IMR-90 (cell line): Measurements from ENCODE around the gene AFDN. TPM values are rescaled to one million over a fixed set of nuclear protein-coding genes. Genes with fewer than 3 reads are reported as not detected.

Experiments
- ATAC-seq: fragments of 200-7000 bp; cut with Tn5 transposase; 2 replicates; pipeline ENCODE4 v1.9.1; 2020; ENCODE audit warnings: low read depth, mild to moderate bottlenecking, moderate library complexity
- BruUV-seq: library from RNA; stranded (reverse); fragments of 400-500 nt; replicated peaks from 2 replicates; lab custom pipeline; 2021; lab: Mats Ljungman, UMichigan
- CTCF ChIA-PET: fragments of 300-600 bp; formaldehyde crosslinking; extraction: SDS; loops from one replicate; lab custom pipeline; 2021; ENCODE audit warnings: antibody characterized with exemption; lab: Yijun Ruan, JAX
- POLR2A ChIA-PET: fragments of 300-600 bp; sonication (Branson Sonifier 250); formaldehyde crosslinking; loops from one replicate; lab custom pipeline; 2022; ENCODE audit warnings: antibody characterized with exemption; ENCODE audit not compliant: unreplicated experiment; lab: Charles Lee
- DNase-seq: peaks from one replicate; pipeline ENCODE4 v3.0.0; 2013
- H2AFZ ChIP-seq: replicated peaks from 2 replicates; pipeline ENCODE3; 2013; ENCODE audit warnings: low read length, mild to moderate bottlenecking; ENCODE audit not compliant: poor library complexity
- H2AK5ac ChIP-seq: 2 replicates; pipeline ENCODE4 v1.6.1; 2013; ENCODE audit warnings: low read depth, low read length, inconsistent platforms
- H2AK9ac ChIP-seq: replicated peaks from 2 replicates; pipeline ENCODE3; 2013; ENCODE audit warnings: mild to moderate bottlenecking, low read depth, low read length, moderate library complexity; ENCODE audit not compliant: poor library complexity
- H2BK120ac ChIP-seq: 2 replicates; pipeline ENCODE4 v1.6.1; 2013; ENCODE audit warnings: low read depth, low read length, inconsistent platforms
- H2BK15ac ChIP-seq: 3 replicates; pipeline ENCODE4 v1.6.1; 2013; ENCODE audit warnings: low read depth, low read length, inconsistent platforms
- H2BK20ac ChIP-seq: 2 replicates; pipeline ENCODE4 v1.6.1; 2013; ENCODE audit warnings: low read depth, mild to moderate bottlenecking, inconsistent platforms, low read length, moderate library complexity
- H2BK5ac ChIP-seq: 2 replicates; pipeline ENCODE4 v1.6.1; 2013; ENCODE audit warnings: mild to moderate bottlenecking, low read depth, low read length, inconsistent platforms; ENCODE audit not compliant: poor library complexity, severe bottlenecking
- H3K14ac ChIP-seq: replicated peaks from 2 replicates; pipeline ENCODE4 v1.6.1; 2013; ENCODE audit warnings: low read depth, low read length, inconsistent platforms
- H3K18ac ChIP-seq: 2 replicates; pipeline ENCODE4 v1.6.1; 2013; ENCODE audit warnings: low read depth, low read length, control low read depth
- H3K23ac ChIP-seq: 2 replicates; pipeline ENCODE4 v1.6.1; 2013; ENCODE audit warnings: low read depth, low read length, inconsistent platforms
- H3K27ac ChIP-seq: 2 replicates; pipeline ENCODE4 v1.5.1; 2013; ENCODE audit warnings: mild to moderate bottlenecking, control low read depth, low read length; ENCODE audit not compliant: insufficient read depth
- H3K27me3 ChIP-seq: 2 replicates; pipeline ENCODE4 v1.6.1; 2013; ENCODE audit warnings: low read length; ENCODE audit not compliant: control insufficient read depth, insufficient read depth
- H3K36me3 ChIP-seq: 2 replicates; pipeline ENCODE4 v1.6.1; 2013; ENCODE audit warnings: low read length, mixed read lengths; ENCODE audit not compliant: control insufficient read depth, insufficient read depth
- H3K4ac ChIP-seq: 2 replicates; pipeline ENCODE4 v1.6.1; 2013; ENCODE audit warnings: low read depth, low read length, inconsistent platforms
- H3K4me1 ChIP-seq: 2 replicates; pipeline ENCODE4 v1.6.1; 2013; ENCODE audit warnings: low read length, mixed read lengths; ENCODE audit not compliant: control insufficient read depth, insufficient read depth
- H3K4me2 ChIP-seq: 2 replicates; pipeline ENCODE4 v1.6.1; 2013; ENCODE audit warnings: low read depth, mild to moderate bottlenecking, control low read depth, low read length, moderate library complexity
- H3K4me3 ChIP-seq: 2 replicates; pipeline ENCODE4 v1.5.1; 2013; ENCODE audit warnings: low read depth, mild to moderate bottlenecking, control low read depth, low read length, moderate library complexity; ENCODE audit not compliant: insufficient read depth
- H3K56ac ChIP-seq: 2 replicates; pipeline ENCODE4 v1.6.1; 2013; ENCODE audit warnings: low read length, inconsistent platforms; ENCODE audit not compliant: insufficient read depth; ENCODE audit errors: extremely low read depth
- H3K79me1 ChIP-seq, 2 experiments: 2 replicates each; pipeline ENCODE4 v1.6.1; 2013; ENCODE audit warnings: low read length in 2 of 2, inconsistent platforms in 1 of 2, low read depth in 1 of 2
- H3K9ac ChIP-seq: 2 replicates; pipeline ENCODE4 v1.6.1; 2013; ENCODE audit warnings: low read depth, low read length, control low read depth
- H3K9me1 ChIP-seq: 2 replicates; pipeline ENCODE4 v1.6.1; 2013; ENCODE audit warnings: low read length, inconsistent platforms; ENCODE audit not compliant: insufficient read depth
- H3K9me3 ChIP-seq: 2 replicates; pipeline ENCODE4 v1.6.1; 2013; ENCODE audit warnings: low read length; ENCODE audit not compliant: control insufficient read depth, insufficient read depth
- H4K20me1 ChIP-seq: 2 replicates; pipeline ENCODE4 v1.6.1; 2013; ENCODE audit warnings: low read length, inconsistent platforms; ENCODE audit not compliant: insufficient read depth
- H4K5ac ChIP-seq: 2 replicates; pipeline ENCODE4 v1.6.1; 2013; ENCODE audit warnings: mild to moderate bottlenecking, low read depth, low read length, control low read depth
- H4K8ac ChIP-seq, 2 experiments: 2 replicates each; pipeline ENCODE4 v1.6.1; 2013; ENCODE audit warnings: low read depth in 2 of 2, low read length in 2 of 2, control low read depth in 1 of 2, inconsistent platforms in 1 of 2
- H4K91ac ChIP-seq: 2 replicates; pipeline ENCODE4 v1.6.1; 2013; ENCODE audit warnings: low read depth, low read length, inconsistent platforms; ENCODE audit not compliant: insufficient read depth
- BHLHE40 ChIP-seq: fragments of 150-350 bp; IDR thresholded peaks from 2 replicates; pipeline ENCODE4 v1.6.1; 2016; ENCODE audit warnings: mild to moderate bottlenecking, low read depth, low read length
- CEBPB ChIP-seq: IDR thresholded peaks from 2 replicates; pipeline ENCODE4 v1.6.1; 2012; ENCODE audit warnings: low read depth, low read length, improper control_type of control experiment
- CHD1 ChIP-seq: IDR thresholded peaks from 2 replicates; pipeline ENCODE4 v1.6.1; 2012; ENCODE audit warnings: low read depth, low read length, improper control_type of control experiment
- WGBS, 2 experiments: methylation state at CpG; one replicate each; pipeline versions ENCODE4 v1.1.5 to v1.1.7; 2013; ENCODE audit warnings: missing lambda C conversion rate in 2 of 2; ENCODE audit not compliant: insufficient read length in 1 of 2; ENCODE audit errors: extremely low coverage in 2 of 2; 5-methylcytosine and 5-hydroxymethylcytosine counted together
- dilution Hi-C: fragments of 300-500 bp; cut with HindIII; formaldehyde crosslinking; loops from one replicate; pipeline ENCODE4 v1.14.3; 2018; ENCODE audit warnings: low sequenced_read_pairs; ENCODE audit not compliant: unreplicated experiment
- in situ Hi-C: fragments of 300-500 bp; cut with MboI; formaldehyde crosslinking; loops from 3 replicates; pipeline ENCODE4 v1.14.3; 2019; ENCODE audit warnings: low sequenced_read_pairs, inconsistent platforms, mixed read lengths
- intact Hi-C: fragments of 100-400 bp; cut with micrococcal nuclease; formaldehyde crosslinking; loops from 2 replicates; pipeline ENCODE4 v1.10.0; 2022
- polyA plus RNA-seq, 3 experiments: library from polyadenylated mRNA; depleted of rRNA; stranded (reverse); fragments of >200 nt; gene quantifications; 2 replicates each; pipeline ENCODE4 v1.2.3, GENCODE V29; 2012; ENCODE audit warnings: low replicate concordance in 1 of 3
- total RNA-seq: library from RNA; depleted of rRNA; stranded (reverse); fragments of >200 nt; gene quantifications from 2 replicates; pipeline ENCODE4 v1.2.3, GENCODE V29; 2012

Gene AFDN
- total and polyA plus RNA-seq, 2 of the 4 experiments (the other 2 are of a cell fraction): 11.6 to 20.8 TPM

DNA sequence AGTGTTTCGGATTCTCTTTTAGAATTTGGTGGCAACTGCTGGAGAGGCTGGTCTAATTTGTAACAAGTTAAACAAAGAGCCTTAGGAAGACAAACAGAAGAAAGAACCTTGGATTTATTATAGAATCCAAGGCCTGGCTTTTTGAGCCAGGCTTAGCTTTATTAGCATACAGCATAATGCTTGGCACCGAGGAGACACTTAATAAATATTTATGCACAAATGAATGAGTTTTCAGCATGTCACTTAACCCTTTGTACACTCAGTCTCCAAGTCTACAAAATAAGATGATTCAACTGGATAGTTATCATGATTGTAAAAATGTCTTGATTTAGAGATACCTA is 38.2 kb upstream of the AFDN start:
- H3K18ac ChIP-seq: no peak overlapping the region
- TF ChIP-seq CEBPB: no peak
- no peak for TF ChIP-seq CHD1
- TF ChIP-seq BHLHE40: no peak
- H2BK20ac ChIP-seq: no peak overlapping the region
- BruUV-seq: no TSS peak
- H3K4me1 ChIP-seq: no peaks in the 10 kb centered on the region
- DNase-seq (no peak), ATAC-seq (no peak)
- intact Hi-C loops: no loop called here
- H3K4me3 ChIP-seq: no peak overlapping the region
- no peak overlapping the region for H2BK15ac ChIP-seq
- POLR2A ChIA-PET: no interaction called here
- no peak overlapping the region for H3K23ac ChIP-seq
- H4K8ac ChIP-seq: no peak overlapping the region
- H3K4ac ChIP-seq: no peak overlapping the region
- no peak overlapping the region for H2AK5ac ChIP-seq
- H3K36me3 ChIP-seq: no peaks in the 10 kb centered on the region
- no peak overlapping the region for H2BK5ac ChIP-seq
- no peaks in the 10 kb centered on the region for H3K9me1 ChIP-seq
- H4K5ac ChIP-seq: no peak overlapping the region
- H3K27ac ChIP-seq: no peak overlapping the region
- no peaks in the 10 kb centered on the region for H4K20me1 ChIP-seq
- H3K9ac ChIP-seq: no peak overlapping the region
- in situ Hi-C loops: no loop called here
- no peak overlapping the region for H4K91ac ChIP-seq
- H3K9me3 ChIP-seq: no peaks in the 10 kb centered on the region
- H2AK9ac ChIP-seq: no peak overlapping the region
- no peaks in the 10 kb centered on the region; the same call in 1 of the 2 replicates for H3K27me3 ChIP-seq
- H3K4me2 ChIP-seq: no peak overlapping the region
- dilution Hi-C loops: no loop called here
- WGBS, 2 experiments: no CpG with 5 or more reads among the region's 2 CpGs
- no peaks in the 10 kb centered on the region for H3K79me1 ChIP-seq
- H3K14ac ChIP-seq: no peak overlapping the region
- CTCF ChIA-PET: no interaction called here
- H2AFZ ChIP-seq: no peak overlapping the region
- no peak overlapping the region for H3K56ac ChIP-seq
- no peak overlapping the region for H2BK120ac ChIP-seq
